Measurements from ENCODE around the gene R3HCC1L.
"Not testable (repeated sequence)": the region's sequence is repeated elsewhere in the genome, so short reads cannot be mapped to it uniquely, and the experiment has no call there.

The R3HCC1L gene

GRCh38 chr10:98101366-98101765, 33.1 kb upstream of the R3HCC1L start:
- no peaks in the 10 kb centered on the region for H3K4me1 ChIP-seq (ENCODE audit: control insufficient read depth in 1 of 2, insufficient read depth in 2 of 2, low read length in 2 of 2)
- no peaks in the 10 kb centered on the region for H3K36me3 ChIP-seq (ENCODE audit: control insufficient read depth in 1 of 2, insufficient read depth in 2 of 2, low read length in 2 of 2)

DNA sequence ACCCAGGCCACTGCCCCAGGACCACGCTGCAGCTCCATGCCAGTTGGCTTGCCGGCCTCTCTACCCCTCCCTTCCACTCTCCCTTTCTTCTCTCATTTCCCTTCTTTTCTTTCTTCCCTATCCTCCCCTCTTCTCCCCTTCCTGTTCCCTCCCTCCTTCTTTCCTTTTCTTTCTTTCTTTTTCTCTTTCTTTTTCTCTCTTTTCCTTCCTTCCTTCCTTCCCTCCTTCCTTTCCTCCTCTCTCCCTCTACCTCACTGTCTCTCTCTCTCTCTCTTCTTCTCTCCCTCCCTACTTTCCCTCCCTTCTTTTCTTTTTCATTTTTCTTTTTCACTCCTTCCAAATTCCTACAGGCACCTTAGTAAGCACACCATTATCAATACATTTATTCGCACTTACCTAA, 30.3 kb upstream of the R3HCC1L start:
- no peak overlapping the region for H3K27ac ChIP-seq (ENCODE audit: low read length)

More at GRCh38 chr10:98101366-98101765, 33.1 kb upstream of the R3HCC1L start:
- Histone ChIP-seq H3K4me3 (ENCODE audit: low read depth in 1 of 2, low read length in 2 of 2) (no peak overlapping the region), H3K27me3 (ENCODE audit: low read depth, low read length) (no peaks in the 10 kb centered on the region), H3K9me3 (ENCODE audit: control insufficient read depth in 1 of 2, low read length in 2 of 2) (no peaks in the 10 kb centered on the region), H3K27ac (ENCODE audit: low read length) (no peak overlapping the region)

GRCh38 chr10:98106531-98106930, 27.9 kb upstream of the R3HCC1L start:
- H3K27ac ChIP-seq (ENCODE audit: low read length), result no peak overlapping the region
- H3K4me3 ChIP-seq (ENCODE audit: low read depth in 1 of 2, low read length in 2 of 2), result no peak overlapping the region
- H3K9me3 ChIP-seq (ENCODE audit: control insufficient read depth in 1 of 2, low read length in 2 of 2), result no peaks in the 10 kb centered on the region
- H3K27me3 ChIP-seq (ENCODE audit: low read depth, low read length), result no peaks in the 10 kb centered on the region
- H3K36me3 ChIP-seq (ENCODE audit: control insufficient read depth in 1 of 2, insufficient read depth in 2 of 2, low read length in 2 of 2), result no peaks in the 10 kb centered on the region
- H3K4me1 ChIP-seq (ENCODE audit: control insufficient read depth in 1 of 2, insufficient read depth in 2 of 2, low read length in 2 of 2), result no peaks in the 10 kb centered on the region

More for the DNA sequence above, 30.3 kb upstream of the R3HCC1L start:
- Histone ChIP-seq H3K9me3 (ENCODE audit: control insufficient read depth in 1 of 2, low read length in 2 of 2) (no peaks in the 10 kb centered on the region), H3K36me3 (ENCODE audit: control insufficient read depth in 1 of 2, insufficient read depth in 2 of 2, low read length in 2 of 2) (no peaks in the 10 kb centered on the region), H3K4me3 (ENCODE audit: low read depth in 1 of 2, low read length in 2 of 2) (no peak overlapping the region), H3K4me1 (ENCODE audit: control insufficient read depth in 1 of 2, insufficient read depth in 2 of 2, low read length in 2 of 2) (no peaks in the 10 kb centered on the region), H3K27me3 (ENCODE audit: low read depth, low read length) (no peaks in the 10 kb centered on the region)

- no peaks in the 10 kb centered on the region for H3K27me3 ChIP-seq (ENCODE audit: low read depth, low read length)
- no peaks in the 10 kb centered on the region for H3K4me1 ChIP-seq (ENCODE audit: control insufficient read depth in 1 of 2, insufficient read depth in 2 of 2, low read length in 2 of 2)
- no peaks in the 10 kb centered on the region for H3K9me3 ChIP-seq (ENCODE audit: control insufficient read depth in 1 of 2, low read length in 2 of 2)
- no peak overlapping the region for H3K27ac ChIP-seq (ENCODE audit: low read length)
- H3K4me3 ChIP-seq (ENCODE audit: low read depth in 1 of 2, low read length in 2 of 2), result no peak overlapping the region
- no peaks in the 10 kb centered on the region for H3K36me3 ChIP-seq (ENCODE audit: control insufficient read depth in 1 of 2, insufficient read depth in 2 of 2, low read length in 2 of 2)
Observed at GRCh38 chr10:98107644-98108430, 26.6 kb upstream of the R3HCC1L start.

DNA sequence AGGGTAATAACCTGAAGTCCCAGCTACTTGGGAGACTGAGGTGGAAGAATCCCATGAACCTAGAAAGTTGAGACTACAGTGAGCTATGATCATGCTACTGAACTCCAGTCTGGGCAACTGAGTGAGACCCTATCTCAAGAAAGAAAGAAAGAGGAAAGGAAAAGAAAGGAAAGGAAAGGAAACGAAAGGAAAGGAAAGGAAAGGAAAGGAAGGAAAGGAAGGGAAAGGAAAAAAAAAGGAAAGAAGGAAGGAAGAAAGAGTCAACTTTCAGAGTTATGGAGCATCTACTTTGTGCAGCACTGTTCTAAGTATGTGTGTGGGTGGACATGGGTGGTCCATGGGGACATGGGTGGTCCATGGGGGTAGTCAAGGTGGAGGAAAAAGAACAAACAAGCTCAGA, 24.1 kb upstream of the R3HCC1L start:
- no peaks in the 10 kb centered on the region for H3K9me3 ChIP-seq (ENCODE audit: control insufficient read depth in 1 of 2, low read length in 2 of 2)
- H3K36me3 ChIP-seq (ENCODE audit: control insufficient read depth in 1 of 2, insufficient read depth in 2 of 2, low read length in 2 of 2), result no peaks in the 10 kb centered on the region
- no peaks in the 10 kb centered on the region for H3K27me3 ChIP-seq (ENCODE audit: low read depth, low read length)

GRCh38 chr10:98115031-98115787, 19.2 kb upstream of the R3HCC1L start:
- no peak overlapping the region for H3K27ac ChIP-seq (ENCODE audit: low read length)
- no peaks in the 10 kb centered on the region for H3K4me1 ChIP-seq (ENCODE audit: control insufficient read depth in 1 of 2, insufficient read depth in 2 of 2, low read length in 2 of 2)
- H3K36me3 ChIP-seq (ENCODE audit: control insufficient read depth in 1 of 2, insufficient read depth in 2 of 2, low read length in 2 of 2), result no peaks in the 10 kb centered on the region
- no peaks in the 10 kb centered on the region for H3K27me3 ChIP-seq (ENCODE audit: low read depth, low read length)
- H3K4me3 ChIP-seq (ENCODE audit: low read depth in 1 of 2, low read length in 2 of 2), result no peak overlapping the region
- H3K9me3 ChIP-seq (ENCODE audit: control insufficient read depth in 1 of 2, low read length in 2 of 2), result no peaks in the 10 kb centered on the region

More for the DNA sequence above, 24.1 kb upstream of the R3HCC1L start:
- Histone ChIP-seq H3K27ac (ENCODE audit: low read length) (no peak overlapping the region), H3K4me1 (ENCODE audit: control insufficient read depth in 1 of 2, insufficient read depth in 2 of 2, low read length in 2 of 2) (no peaks in the 10 kb centered on the region), H3K4me3 (ENCODE audit: low read depth in 1 of 2, low read length in 2 of 2) (no peak overlapping the region)

GRCh38 chr10:98119891-98120290, 14.6 kb upstream of the R3HCC1L start:
- no peak overlapping the region for H3K4me3 ChIP-seq (ENCODE audit: low read depth in 1 of 2, low read length in 2 of 2)
- H3K36me3 ChIP-seq (ENCODE audit: control insufficient read depth in 1 of 2, insufficient read depth in 2 of 2, low read length in 2 of 2), result no peaks in the 10 kb centered on the region
- no peaks in the 10 kb centered on the region for H3K4me1 ChIP-seq (ENCODE audit: control insufficient read depth in 1 of 2, insufficient read depth in 2 of 2, low read length in 2 of 2)
- no peak overlapping the region for H3K27ac ChIP-seq (ENCODE audit: low read length)
- H3K9me3 ChIP-seq (ENCODE audit: control insufficient read depth in 1 of 2, low read length in 2 of 2), result peaks cover 0 to 8% of the 10 kb centered on the region in 2 donors
- H3K27me3 ChIP-seq (ENCODE audit: low read depth, low read length), result no peaks in the 10 kb centered on the region

DNA sequence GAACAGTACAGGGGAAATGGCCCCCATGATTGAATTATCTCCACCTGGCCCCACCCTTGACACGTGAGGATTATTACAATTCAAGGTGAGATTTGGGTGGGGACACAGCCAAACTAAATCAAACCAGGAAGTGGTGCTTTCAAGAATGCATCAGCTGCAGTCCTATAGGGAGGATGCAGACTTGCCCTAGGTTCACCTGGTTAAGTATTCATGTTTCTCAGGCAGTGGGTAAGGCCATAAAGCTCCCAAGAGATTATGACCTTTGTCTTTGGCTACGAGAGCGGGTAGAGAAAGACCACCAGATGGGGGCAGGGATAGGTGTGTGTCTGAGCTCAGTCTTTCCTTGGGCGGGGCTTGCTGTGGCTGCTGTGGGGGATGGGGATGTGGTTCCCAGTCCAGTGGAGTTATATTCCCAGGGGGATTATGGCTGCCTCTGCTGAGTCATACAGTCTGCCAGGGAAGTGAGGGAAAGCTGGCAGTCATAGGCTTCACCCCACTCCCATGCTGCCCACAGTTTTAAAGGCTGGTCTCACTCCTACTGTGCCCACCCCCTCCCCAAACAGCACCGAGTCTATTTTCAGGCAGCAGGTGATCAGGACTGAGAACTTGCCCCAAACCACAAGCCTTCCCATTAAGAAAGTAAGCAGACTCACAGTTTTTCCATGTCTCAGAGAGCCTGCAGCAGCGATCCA, 8.4 kb upstream of the R3HCC1L start:
- H3K27ac ChIP-seq (ENCODE audit: low read length), result no peak overlapping the region
- no peaks in the 10 kb centered on the region for H3K4me1 ChIP-seq (ENCODE audit: control insufficient read depth in 1 of 2, insufficient read depth in 2 of 2, low read length in 2 of 2)
- H3K4me3 ChIP-seq (ENCODE audit: low read depth in 1 of 2, low read length in 2 of 2), result no peak overlapping the region
- no peaks in the 10 kb centered on the region for H3K27me3 ChIP-seq (ENCODE audit: low read depth, low read length)
- no peaks in the 10 kb centered on the region for H3K36me3 ChIP-seq (ENCODE audit: control insufficient read depth in 1 of 2, insufficient read depth in 2 of 2, low read length in 2 of 2)
- peaks cover 0 to 8% of the 10 kb centered on the region in 2 donors for H3K9me3 ChIP-seq (ENCODE audit: control insufficient read depth in 1 of 2, low read length in 2 of 2)

GRCh38 chr10:98128802-98129201, 5.7 kb upstream of the R3HCC1L start:
- Histone ChIP-seq H3K4me1 (ENCODE audit: control insufficient read depth in 1 of 2, insufficient read depth in 2 of 2, low read length in 2 of 2) (no peaks in the 10 kb centered on the region), H3K27me3 (ENCODE audit: low read depth, low read length) (no peaks in the 10 kb centered on the region), H3K27ac (ENCODE audit: low read length) (no peak overlapping the region), H3K9me3 (ENCODE audit: control insufficient read depth in 1 of 2, low read length in 2 of 2) (peaks cover 0 to 1% of the 10 kb centered on the region in 2 donors), H3K4me3 (ENCODE audit: low read depth in 1 of 2, low read length in 2 of 2) (no peak overlapping the region), H3K36me3 (ENCODE audit: control insufficient read depth in 1 of 2, insufficient read depth in 2 of 2, low read length in 2 of 2) (no peaks in the 10 kb centered on the region)

GRCh38 chr10:98131619-98132018, 2.8 kb upstream of the R3HCC1L start:
- H3K27me3 ChIP-seq (ENCODE audit: low read depth, low read length), result no peaks in the 10 kb centered on the region
- no peaks in the 10 kb centered on the region for H3K9me3 ChIP-seq (ENCODE audit: control insufficient read depth in 1 of 2, low read length in 2 of 2)
- no peak overlapping the region for H3K4me3 ChIP-seq (ENCODE audit: low read depth in 1 of 2, low read length in 2 of 2)
- peaks cover 8 to 9% of the 10 kb centered on the region in 2 donors for H3K4me1 ChIP-seq (ENCODE audit: control insufficient read depth in 1 of 2, insufficient read depth in 2 of 2, low read length in 2 of 2)
- no peaks in the 10 kb centered on the region for H3K36me3 ChIP-seq (ENCODE audit: control insufficient read depth in 1 of 2, insufficient read depth in 2 of 2, low read length in 2 of 2)
- no peak overlapping the region for H3K27ac ChIP-seq (ENCODE audit: low read length)

DNA sequence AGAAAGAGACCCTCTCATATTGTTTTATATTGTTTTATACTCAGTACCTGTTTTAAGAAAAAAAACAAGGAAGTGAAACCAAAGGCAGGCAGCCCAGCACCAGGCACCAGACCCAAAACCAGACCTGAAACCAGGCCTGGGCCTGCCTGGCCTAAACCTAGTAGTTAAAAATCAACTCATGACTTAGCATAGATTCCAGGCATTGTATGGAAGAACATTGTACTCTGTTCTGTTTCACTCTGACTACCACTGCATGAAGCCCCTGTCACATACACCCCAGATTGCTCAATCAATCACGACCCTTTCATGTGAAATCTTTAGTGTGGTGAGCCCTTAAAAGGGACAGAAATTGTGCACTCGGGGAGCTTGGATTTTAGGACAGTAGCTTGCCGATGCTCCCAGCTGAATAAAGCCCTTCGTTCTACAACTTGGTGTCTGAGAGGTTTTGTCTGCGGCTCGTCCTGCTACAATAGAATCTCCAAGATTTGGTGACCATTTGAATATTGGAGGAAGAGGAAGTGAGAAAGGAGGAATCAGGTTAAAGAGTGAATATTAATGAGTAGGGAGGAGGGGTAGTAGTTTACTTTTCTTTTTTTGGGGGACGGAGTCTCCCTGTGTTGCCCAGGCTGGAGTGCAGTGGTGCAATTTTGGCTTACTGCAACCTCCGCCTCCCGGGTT, 1.2 kb upstream of the R3HCC1L start:
- H3K27me3 ChIP-seq (ENCODE audit: low read depth, low read length); H3K36me3 ChIP-seq (ENCODE audit: control insufficient read depth in 1 of 2, insufficient read depth in 2 of 2, low read length in 2 of 2); H3K27ac ChIP-seq (ENCODE audit: low read length); H3K4me3 ChIP-seq (ENCODE audit: low read depth in 1 of 2, low read length in 2 of 2); H3K9me3 ChIP-seq (ENCODE audit: control insufficient read depth in 1 of 2, low read length in 2 of 2); H3K4me1 ChIP-seq (ENCODE audit: control insufficient read depth in 1 of 2, insufficient read depth in 2 of 2, low read length in 2 of 2): not testable (repeated sequence)

All from muscle layer of duodenum (tissue), 2 donors.